Measurements from ENCODE around the gene SPRY4.

- TF ChIP-seq USF1 (CRISPR knock-in tag; IDR thresholded peaks at IDR 0.05) (no peak), TP53 (CRISPR knock-in tag; IDR thresholded peaks at IDR 0.05) (no peak), ZNF281 (CRISPR knock-in tag; IDR thresholded peaks at IDR 0.05) (no peak), CREM (CRISPR knock-in tag; IDR thresholded peaks at IDR 0.05) (no peak), ZNF138 (CRISPR knock-in tag; conservative IDR thresholded peaks at IDR 0.05) (no peak), ESRRA (CRISPR knock-in tag; IDR thresholded peaks at IDR 0.05; ENCODE audit: borderline replicate concordance) (no peak), CBFB (CRISPR knock-in tag; IDR thresholded peaks at IDR 0.05; ENCODE audit: low read depth) (no peak), ETV6 (CRISPR knock-in tag; IDR thresholded peaks at IDR 0.05) (no peak)
- TF ChIP-seq, protein P1, sequence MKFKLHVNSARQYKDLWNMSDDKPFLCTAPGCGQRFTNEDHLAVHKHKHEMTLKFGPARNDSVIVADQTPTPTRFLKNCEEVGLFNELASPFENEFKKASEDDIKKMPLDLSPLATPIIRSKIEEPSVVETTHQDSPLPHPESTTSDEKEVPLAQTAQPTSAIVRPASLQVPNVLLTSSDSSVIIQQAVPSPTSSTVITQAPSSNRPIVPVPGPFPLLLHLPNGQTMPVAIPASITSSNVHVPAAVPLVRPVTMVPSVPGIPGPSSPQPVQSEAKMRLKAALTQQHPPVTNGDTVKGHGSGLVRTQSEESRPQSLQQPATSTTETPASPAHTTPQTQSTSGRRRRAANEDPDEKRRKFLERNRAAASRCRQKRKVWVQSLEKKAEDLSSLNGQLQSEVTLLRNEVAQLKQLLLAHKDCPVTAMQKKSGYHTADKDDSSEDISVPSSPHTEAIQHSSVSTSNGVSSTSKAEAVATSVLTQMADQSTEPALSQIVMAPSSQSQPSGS (CRISPR knock-in tag; IDR thresholded peaks at IDR 0.05; ENCODE audit: borderline replicate concordance, low read depth): no peak
- TF ChIP-seq, protein P2, sequence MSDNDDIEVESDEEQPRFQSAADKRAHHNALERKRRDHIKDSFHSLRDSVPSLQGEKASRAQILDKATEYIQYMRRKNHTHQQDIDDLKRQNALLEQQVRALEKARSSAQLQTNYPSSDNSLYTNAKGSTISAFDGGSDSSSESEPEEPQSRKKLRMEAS (CRISPR knock-in tag; IDR thresholded peaks at IDR 0.05): no peak
- TF ChIP-seq, protein P3, sequence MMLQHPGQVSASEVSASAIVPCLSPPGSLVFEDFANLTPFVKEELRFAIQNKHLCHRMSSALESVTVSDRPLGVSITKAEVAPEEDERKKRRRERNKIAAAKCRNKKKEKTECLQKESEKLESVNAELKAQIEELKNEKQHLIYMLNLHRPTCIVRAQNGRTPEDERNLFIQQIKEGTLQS (CRISPR knock-in tag; conservative IDR thresholded peaks at IDR 0.05): no peak
- TF ChIP-seq, protein P4, sequence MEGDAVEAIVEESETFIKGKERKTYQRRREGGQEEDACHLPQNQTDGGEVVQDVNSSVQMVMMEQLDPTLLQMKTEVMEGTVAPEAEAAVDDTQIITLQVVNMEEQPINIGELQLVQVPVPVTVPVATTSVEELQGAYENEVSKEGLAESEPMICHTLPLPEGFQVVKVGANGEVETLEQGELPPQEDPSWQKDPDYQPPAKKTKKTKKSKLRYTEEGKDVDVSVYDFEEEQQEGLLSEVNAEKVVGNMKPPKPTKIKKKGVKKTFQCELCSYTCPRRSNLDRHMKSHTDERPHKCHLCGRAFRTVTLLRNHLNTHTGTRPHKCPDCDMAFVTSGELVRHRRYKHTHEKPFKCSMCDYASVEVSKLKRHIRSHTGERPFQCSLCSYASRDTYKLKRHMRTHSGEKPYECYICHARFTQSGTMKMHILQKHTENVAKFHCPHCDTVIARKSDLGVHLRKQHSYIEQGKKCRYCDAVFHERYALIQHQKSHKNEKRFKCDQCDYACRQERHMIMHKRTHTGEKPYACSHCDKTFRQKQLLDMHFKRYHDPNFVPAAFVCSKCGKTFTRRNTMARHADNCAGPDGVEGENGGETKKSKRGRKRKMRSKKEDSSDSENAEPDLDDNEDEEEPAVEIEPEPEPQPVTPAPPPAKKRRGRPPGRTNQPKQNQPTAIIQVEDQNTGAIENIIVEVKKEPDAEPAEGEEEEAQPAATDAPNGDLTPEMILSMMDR (IDR thresholded peaks at IDR 0.05): no peak
- TF ChIP-seq, protein P5, sequence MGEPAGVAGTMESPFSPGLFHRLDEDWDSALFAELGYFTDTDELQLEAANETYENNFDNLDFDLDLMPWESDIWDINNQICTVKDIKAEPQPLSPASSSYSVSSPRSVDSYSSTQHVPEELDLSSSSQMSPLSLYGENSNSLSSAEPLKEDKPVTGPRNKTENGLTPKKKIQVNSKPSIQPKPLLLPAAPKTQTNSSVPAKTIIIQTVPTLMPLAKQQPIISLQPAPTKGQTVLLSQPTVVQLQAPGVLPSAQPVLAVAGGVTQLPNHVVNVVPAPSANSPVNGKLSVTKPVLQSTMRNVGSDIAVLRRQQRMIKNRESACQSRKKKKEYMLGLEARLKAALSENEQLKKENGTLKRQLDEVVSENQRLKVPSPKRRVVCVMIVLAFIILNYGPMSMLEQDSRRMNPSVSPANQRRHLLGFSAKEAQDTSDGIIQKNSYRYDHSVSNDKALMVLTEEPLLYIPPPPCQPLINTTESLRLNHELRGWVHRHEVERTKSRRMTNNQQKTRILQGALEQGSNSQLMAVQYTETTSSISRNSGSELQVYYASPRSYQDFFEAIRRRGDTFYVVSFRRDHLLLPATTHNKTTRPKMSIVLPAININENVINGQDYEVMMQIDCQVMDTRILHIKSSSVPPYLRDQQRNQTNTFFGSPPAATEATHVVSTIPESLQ (CRISPR knock-in tag; IDR thresholded peaks at IDR 0.05): no peak
- TF ChIP-seq, protein P6, sequence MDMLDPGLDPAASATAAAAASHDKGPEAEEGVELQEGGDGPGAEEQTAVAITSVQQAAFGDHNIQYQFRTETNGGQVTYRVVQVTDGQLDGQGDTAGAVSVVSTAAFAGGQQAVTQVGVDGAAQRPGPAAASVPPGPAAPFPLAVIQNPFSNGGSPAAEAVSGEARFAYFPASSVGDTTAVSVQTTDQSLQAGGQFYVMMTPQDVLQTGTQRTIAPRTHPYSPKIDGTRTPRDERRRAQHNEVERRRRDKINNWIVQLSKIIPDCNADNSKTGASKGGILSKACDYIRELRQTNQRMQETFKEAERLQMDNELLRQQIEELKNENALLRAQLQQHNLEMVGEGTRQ (CRISPR knock-in tag; IDR thresholded peaks at IDR 0.05): no peak
Measured at GRCh38 chr5:142262683-142263082, 62.1 kb downstream of the SPRY4 start.

All from WTC11 (cell line).